HG03196 (cell line): ENCODE measurements around the gene TPGS1.
"Not testable (repeated sequence)": the region's sequence is repeated elsewhere in the genome, so short reads cannot be mapped to it uniquely, and the experiment has no call there.

ENCODE experiments used
- ATAC-seq: cut with Tn5 transposase; IDR thresholded peaks from one replicate; pipeline ENCODE4 v1.9.1; 2021; ENCODE audit not compliant: unreplicated experiment

TPGS1 gene

GRCh38 chr19:475360-475759, 31.9 kb upstream of the TPGS1 start:
- no peak for ATAC-seq

- no peak for ATAC-seq
Observed at GRCh38 chr19:478236-478903, 28.9 kb upstream of the TPGS1 start.

GRCh38 chr19:478976-479375, 28.3 kb upstream of the TPGS1 start:
- ATAC-seq = no peak

DNA sequence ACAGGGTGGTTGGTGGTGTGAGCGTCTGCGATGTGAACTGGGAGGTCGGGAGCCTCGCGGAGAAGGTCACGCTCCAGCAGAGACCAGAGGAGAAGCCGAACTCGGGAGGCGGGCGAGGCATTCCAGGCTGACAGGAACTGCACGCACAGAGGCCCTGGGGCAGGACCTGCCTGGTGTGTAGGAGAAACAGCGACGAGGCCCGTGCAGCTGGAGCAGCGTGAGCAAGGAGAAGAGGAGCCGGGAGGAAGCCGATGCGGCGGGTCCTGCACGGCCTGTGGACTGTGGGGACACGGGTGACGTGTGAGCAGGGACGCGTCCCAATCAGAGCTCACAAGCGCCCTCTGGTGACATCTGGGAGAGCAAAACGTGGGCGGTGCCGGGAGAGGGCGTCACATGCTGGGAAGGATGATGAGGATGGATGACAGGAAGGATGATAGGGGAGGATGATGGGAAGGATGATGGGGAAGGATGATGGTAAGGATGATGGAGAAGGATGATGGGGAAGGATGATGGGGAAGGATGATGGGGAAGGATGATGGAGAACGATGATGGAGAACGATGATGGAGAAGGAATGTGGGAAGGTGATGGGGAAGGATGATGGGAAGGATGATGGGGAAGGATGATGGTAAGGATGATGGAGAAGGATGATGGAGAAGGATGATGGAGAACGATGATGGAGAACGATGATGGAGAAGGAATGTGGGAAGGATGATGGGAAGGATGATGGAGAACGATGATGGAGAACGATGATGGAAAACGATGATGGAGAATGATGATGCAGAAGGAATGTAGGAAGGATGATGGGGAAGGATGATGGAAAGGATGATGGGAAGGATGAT, 27.1 kb upstream of the TPGS1 start:
- no peak for ATAC-seq

DNA sequence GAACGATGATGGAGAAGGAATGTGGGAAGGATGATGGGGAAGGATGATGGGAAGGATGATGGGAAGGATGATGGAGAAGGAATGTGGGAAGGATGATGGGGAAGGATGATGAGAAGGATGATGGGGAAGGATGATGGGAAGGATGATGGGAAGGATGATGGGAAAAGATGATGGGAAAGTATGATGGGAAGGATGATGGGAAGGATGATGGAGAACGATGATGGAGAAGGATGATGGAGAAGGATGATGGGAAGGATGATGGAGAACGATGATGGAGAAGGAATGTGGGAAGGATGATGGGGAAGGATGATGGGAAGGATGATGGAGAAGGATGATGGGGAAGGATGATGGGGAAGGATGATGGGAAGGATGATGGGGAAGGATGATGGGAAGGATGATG, 26.2 kb upstream of the TPGS1 start:
- not testable (repeated sequence) for ATAC-seq

- ATAC-seq = no peak
Observed at GRCh38 chr19:482186-483041, 24.9 kb upstream of the TPGS1 start.

GRCh38 chr19:483332-484072, 23.8 kb upstream of the TPGS1 start:
- no peak for ATAC-seq

GRCh38 chr19:484494-484893, 22.8 kb upstream of the TPGS1 start:
- no peak for ATAC-seq

- ATAC-seq = no peak
Observed at GRCh38 chr19:485077-485476, 22.2 kb upstream of the TPGS1 start.

- no peak for ATAC-seq
Observed at GRCh38 chr19:485583-486236, 21.6 kb upstream of the TPGS1 start.

- ATAC-seq = peak; percentile 86
Observed at GRCh38 chr19:488505-489417, 18.5 kb upstream of the TPGS1 start.

DNA sequence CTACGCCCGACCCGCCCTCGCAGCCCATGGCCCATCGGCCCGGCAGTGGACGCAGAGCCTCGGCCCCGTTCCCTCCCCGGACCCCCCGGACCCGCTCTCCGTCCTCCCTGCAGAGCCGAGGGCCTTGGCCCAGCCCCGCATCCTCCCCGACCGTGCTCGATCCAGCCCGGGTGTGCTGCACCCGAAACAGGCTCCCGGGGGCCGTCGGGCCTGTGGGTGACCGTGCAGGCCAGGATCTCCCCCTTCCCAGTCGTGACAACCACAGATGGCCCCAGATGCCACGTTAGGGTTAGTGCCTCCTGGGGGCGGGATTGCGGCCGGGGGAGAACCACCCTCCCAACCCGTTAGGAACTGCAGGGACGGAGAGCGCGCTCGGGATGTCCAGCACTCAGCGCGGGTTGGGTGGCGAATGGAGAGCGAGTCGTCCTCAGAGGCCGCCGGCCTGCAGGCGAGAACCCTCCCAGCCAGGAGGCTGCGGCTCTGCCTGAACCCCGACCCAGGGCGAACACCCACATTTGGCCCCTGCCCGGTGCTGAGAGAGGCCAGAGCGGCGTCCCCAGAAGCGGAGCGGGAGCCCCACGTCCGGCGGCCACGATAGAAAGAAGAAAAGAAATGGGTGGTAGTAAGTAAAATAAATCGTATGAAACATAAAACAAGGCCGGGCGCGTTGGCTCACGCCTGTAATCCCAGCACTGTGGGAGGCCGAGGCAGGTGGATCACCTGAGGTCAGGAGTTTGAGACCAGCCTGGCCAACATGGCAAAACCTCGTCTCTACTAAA, 17.7 kb upstream of the TPGS1 start:
- peak; percentile 8 for ATAC-seq

GRCh38 chr19:491146-491741, 16.1 kb upstream of the TPGS1 start:
- ATAC-seq = no peak

GRCh38 chr19:492091-492531, 15.2 kb upstream of the TPGS1 start:
- ATAC-seq = no peak

DNA sequence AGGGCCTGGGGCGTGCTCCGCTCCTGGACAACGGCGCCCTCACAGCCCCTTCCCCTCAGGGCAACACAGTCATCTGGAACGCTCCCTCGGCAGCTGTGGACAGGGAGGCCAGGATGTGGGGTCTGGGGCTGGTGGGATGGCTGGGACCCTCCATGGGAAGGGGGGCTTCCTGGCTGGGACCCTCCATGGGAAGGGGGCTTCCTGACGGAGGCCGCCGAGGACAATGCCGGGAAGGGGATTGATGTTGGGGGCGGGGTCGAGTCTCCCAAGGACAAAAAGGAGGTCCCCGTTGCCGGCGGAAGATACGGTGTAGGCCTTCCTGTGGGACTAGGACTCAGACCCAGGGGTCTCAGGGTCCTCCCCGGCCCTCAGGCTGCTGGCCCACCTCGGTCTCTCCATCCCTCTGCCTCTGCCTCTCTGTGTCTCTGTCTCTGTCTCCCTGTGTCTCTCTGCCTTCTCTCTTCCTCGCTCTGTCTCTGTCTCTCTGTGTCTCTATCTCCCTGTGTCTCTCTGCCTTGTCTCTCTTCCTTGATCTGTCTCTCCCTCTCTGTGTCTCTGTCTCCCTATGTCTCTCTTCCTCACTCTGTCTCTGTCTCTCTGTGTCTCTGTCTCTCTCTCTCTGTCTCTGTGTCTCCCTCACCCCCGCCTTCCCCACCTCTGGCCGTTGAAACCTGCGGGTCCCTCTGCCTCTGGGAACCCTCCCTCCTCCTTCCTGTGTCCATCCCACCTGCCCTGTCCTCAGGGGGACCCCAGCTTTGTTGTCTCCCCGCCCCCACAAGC, 13.7 kb upstream of the TPGS1 start:
- no peak for ATAC-seq

DNA sequence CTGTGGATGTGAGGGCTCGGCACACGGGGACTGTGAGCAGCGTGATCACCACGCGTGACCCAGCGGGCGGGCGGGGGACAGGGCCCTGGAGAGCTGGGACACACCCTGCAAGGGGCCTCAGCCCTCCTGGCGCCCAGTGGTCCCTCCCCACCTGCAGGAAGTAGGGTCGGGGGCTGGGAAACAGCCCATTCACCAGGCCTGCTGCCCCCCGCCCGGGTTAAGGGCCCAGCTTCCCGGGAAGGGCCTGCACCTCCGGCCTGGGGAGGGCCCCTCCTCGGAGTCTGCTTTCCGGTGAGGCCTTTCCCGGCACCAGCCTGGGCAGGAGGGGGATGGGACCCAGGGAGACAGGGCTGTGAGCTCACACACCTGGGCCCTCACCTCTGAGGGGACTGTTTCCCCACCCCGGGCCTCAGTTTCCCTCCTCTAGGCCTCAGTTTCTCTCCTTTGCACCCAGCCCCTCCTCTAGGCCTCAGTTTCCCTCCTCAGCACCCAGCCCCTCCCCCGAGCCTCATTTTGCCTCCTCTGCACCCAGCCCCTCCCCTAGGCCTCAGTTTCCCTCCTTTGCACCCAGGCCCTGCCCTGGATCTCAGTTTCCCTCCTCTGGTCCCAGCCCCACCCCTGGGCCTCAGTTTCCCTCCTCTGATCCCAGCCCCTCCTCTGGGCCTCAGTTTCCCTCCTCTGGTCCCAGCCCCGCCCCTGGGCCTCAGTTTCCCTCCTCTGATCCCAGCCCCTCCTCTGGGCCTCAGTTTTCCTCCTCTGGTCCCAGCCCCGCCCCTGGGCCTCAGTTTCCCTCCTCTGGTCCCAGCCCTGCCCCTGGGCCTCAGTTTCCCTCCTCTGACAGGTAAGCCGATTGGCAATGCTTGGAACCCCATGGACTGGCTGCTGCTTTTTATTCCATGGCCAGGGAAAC, 12.9 kb upstream of the TPGS1 start:
- ATAC-seq = no peak
